Breast epithelium (tissue), 3 donors: ENCODE measurements around the gene PKNOX2.

ENCODE experiments used
- CTCF ChIP-seq, 3 donors: fragments of 450-650 bp; IDR thresholded peaks; one replicate each; pipeline ENCODE4 v1.5.1; 2016 to 2017; ENCODE audit warnings: antibody characterized with exemption in 3 of 3, mild to moderate bottlenecking in 3 of 3, moderate library complexity in 3 of 3
- POLR2A ChIP-seq: fragments of 450-650 bp; IDR thresholded peaks from one replicate; pipeline ENCODE4 v1.6.1; 2016; ENCODE audit warnings: antibody characterized with exemption, mild to moderate bottlenecking, moderate library complexity
- POLR2AphosphoS5 ChIP-seq, 3 donors: sonication (generic); formaldehyde crosslinking; IDR thresholded peaks; one replicate each; pipeline ENCODE4 v1.6.1; 2017; ENCODE audit warnings: antibody characterized with exemption in 3 of 3

DNA sequence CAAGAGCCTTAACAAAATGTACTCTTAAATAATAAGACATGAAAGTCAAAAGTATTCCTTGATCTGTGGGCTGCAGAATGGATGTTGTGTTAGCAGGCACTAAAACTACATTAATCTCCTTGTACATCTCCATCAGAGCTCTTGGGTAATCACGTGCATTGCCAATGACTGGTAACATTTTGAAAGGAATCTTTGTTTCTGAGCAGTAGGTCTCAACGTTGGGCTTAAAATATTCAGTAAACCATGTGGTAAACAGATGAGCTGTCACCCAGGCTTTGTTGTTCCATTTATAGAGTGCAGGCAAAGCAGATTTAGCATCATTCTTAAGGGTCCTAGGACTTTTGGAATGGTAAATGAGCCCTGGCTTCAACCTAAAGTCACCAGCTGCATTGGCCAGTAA, 152.9 kb downstream of the PKNOX2 start:
- TF ChIP-seq CTCF (IDR thresholded peaks at IDR 0.05): no peak
- no peak for TF ChIP-seq POLR2A
- TF ChIP-seq POLR2AphosphoS5 (IDR thresholded peaks at IDR 0.05): no peak
